Measurements from ENCODE around the gene ENTPD2. TPM values are rescaled to one million over a fixed set of nuclear protein-coding genes. Genes with fewer than 3 reads are reported as not detected.

The ENTPD2 gene
- total and polyA plus RNA-seq, 2 donors (not counting 1 experiment from before 2014, with no cell fraction given) = under 0.01 TPM; not detected in 1

- Histone ChIP-seq H3K27me3 (ENCODE audit: control insufficient read depth, insufficient read depth, low read length) (no peaks in the 10 kb centered on the region), H3K9me3 (ENCODE audit: control insufficient read depth, insufficient read depth, low read depth, low read length) (no peaks in the 10 kb centered on the region), H3K79me2 (ENCODE audit: control insufficient read depth, insufficient read depth, low read length) (no peaks in the 10 kb centered on the region), H4K20me1 (ENCODE audit: control insufficient read depth, extremely low read depth, insufficient read depth, low read length) (no peaks in the 10 kb centered on the region), H3K4me3 (replicated peaks in 1 of 4; ENCODE audit: control extremely low read depth in 1 of 4, insufficient read depth in 1 of 4, low read depth in 3 of 4, low read length in 4 of 4) (no peak overlapping the region), H3K4me1 (ENCODE audit: control insufficient read depth, extremely low read depth, insufficient read depth, low read length) (no peaks in the 10 kb centered on the region), H3K9ac (ENCODE audit: insufficient read depth, low read length) (no peak overlapping the region), H3K36me3 (ENCODE audit: control insufficient read depth, insufficient read depth, low read length) (peaks cover 10% of the 10 kb centered on the region), H2AFZ (ENCODE audit: low read length) (no peak overlapping the region), H3K27ac (ENCODE audit: insufficient read depth, low read length) (no peak overlapping the region), H3K4me2 (ENCODE audit: extremely low read depth, insufficient read depth, low read length) (no peak overlapping the region)
- no peak for DNase-seq (ENCODE audit: low read depth in 2 of 2)
- TF ChIP-seq EZH2 (IDR thresholded peaks at IDR 0.05; ENCODE audit: low read length, missing control alignments) = no peak
- TF ChIP-seq, protein P1, sequence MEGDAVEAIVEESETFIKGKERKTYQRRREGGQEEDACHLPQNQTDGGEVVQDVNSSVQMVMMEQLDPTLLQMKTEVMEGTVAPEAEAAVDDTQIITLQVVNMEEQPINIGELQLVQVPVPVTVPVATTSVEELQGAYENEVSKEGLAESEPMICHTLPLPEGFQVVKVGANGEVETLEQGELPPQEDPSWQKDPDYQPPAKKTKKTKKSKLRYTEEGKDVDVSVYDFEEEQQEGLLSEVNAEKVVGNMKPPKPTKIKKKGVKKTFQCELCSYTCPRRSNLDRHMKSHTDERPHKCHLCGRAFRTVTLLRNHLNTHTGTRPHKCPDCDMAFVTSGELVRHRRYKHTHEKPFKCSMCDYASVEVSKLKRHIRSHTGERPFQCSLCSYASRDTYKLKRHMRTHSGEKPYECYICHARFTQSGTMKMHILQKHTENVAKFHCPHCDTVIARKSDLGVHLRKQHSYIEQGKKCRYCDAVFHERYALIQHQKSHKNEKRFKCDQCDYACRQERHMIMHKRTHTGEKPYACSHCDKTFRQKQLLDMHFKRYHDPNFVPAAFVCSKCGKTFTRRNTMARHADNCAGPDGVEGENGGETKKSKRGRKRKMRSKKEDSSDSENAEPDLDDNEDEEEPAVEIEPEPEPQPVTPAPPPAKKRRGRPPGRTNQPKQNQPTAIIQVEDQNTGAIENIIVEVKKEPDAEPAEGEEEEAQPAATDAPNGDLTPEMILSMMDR (conservative IDR thresholded peaks at IDR 0.05 in 1 of 2, IDR thresholded peaks at IDR 0.05 in 1 of 2; ENCODE audit: low read depth in 1 of 2, low read length in 2 of 2) = no peak
Observed at GRCh38 chr9:137017791-137018497, 35.9 kb downstream of the ENTPD2 start.

GRCh38 chr9:137017071-137017470 is 36.8 kb downstream of the ENTPD2 start:
- H3K27me3 ChIP-seq (ENCODE audit: control insufficient read depth, insufficient read depth, low read length) = no peaks in the 10 kb centered on the region
- TF ChIP-seq, protein P1 (conservative IDR thresholded peaks at IDR 0.05 in 1 of 2, IDR thresholded peaks at IDR 0.05 in 1 of 2; ENCODE audit: low read depth in 1 of 2, low read length in 2 of 2) = no peak
- no peak for TF ChIP-seq EZH2 (IDR thresholded peaks at IDR 0.05; ENCODE audit: low read length, missing control alignments)
- H4K20me1 ChIP-seq (ENCODE audit: control insufficient read depth, extremely low read depth, insufficient read depth, low read length) = no peaks in the 10 kb centered on the region
- H3K79me2 ChIP-seq (ENCODE audit: control insufficient read depth, insufficient read depth, low read length) = no peaks in the 10 kb centered on the region
- no peaks in the 10 kb centered on the region for H3K4me1 ChIP-seq (ENCODE audit: control insufficient read depth, extremely low read depth, insufficient read depth, low read length)
- H3K9ac ChIP-seq (ENCODE audit: insufficient read depth, low read length) = no peak overlapping the region
- H3K9me3 ChIP-seq (ENCODE audit: control insufficient read depth, insufficient read depth, low read depth, low read length) = no peaks in the 10 kb centered on the region
- H3K27ac ChIP-seq (ENCODE audit: insufficient read depth, low read length) = no peak overlapping the region
- H3K4me3 ChIP-seq (replicated peaks in 1 of 4; ENCODE audit: control extremely low read depth in 1 of 4, insufficient read depth in 1 of 4, low read depth in 3 of 4, low read length in 4 of 4) = no peak overlapping the region
- DNase-seq (ENCODE audit: low read depth in 2 of 2) = no peak
- no peak overlapping the region for H2AFZ ChIP-seq (ENCODE audit: low read length)
- H3K36me3 ChIP-seq (ENCODE audit: control insufficient read depth, insufficient read depth, low read length) = peaks cover 10% of the 10 kb centered on the region
- H3K4me2 ChIP-seq (ENCODE audit: extremely low read depth, insufficient read depth, low read length) = no peak overlapping the region

DNA sequence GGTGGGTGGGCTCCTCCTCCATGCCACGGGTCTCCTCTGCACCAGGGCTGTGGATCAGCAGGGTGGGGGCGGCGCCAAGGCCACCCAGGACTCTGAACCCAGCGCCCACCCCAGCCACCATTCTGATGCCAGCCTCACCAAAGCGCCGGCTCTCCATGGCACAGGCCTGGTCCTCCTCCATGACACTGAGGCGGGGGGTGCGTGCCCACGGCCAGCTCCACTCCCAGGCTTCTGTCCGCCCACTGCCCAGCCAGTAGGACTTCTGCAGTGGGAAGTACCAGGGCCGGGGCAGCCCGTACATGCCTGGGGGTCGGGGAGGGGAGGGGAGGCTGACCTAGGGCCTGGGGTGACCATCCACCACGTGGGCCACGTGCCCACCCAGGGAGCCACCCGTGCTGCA is 37.4 kb downstream of the ENTPD2 start:
- Histone ChIP-seq H3K4me1 (ENCODE audit: control insufficient read depth, extremely low read depth, insufficient read depth, low read length) (no peaks in the 10 kb centered on the region), H3K9me3 (ENCODE audit: control insufficient read depth, insufficient read depth, low read depth, low read length) (no peaks in the 10 kb centered on the region), H3K27me3 (ENCODE audit: control insufficient read depth, insufficient read depth, low read length) (no peaks in the 10 kb centered on the region), H4K20me1 (ENCODE audit: control insufficient read depth, extremely low read depth, insufficient read depth, low read length) (no peaks in the 10 kb centered on the region), H3K9ac (ENCODE audit: insufficient read depth, low read length) (no peak overlapping the region), H3K36me3 (ENCODE audit: control insufficient read depth, insufficient read depth, low read length) (peaks cover 11% of the 10 kb centered on the region), H3K27ac (ENCODE audit: insufficient read depth, low read length) (no peak overlapping the region), H3K4me2 (ENCODE audit: extremely low read depth, insufficient read depth, low read length) (no peak overlapping the region), H3K79me2 (ENCODE audit: control insufficient read depth, insufficient read depth, low read length) (no peaks in the 10 kb centered on the region), H2AFZ (ENCODE audit: low read length) (no peak overlapping the region), H3K4me3 (replicated peaks in 1 of 4; ENCODE audit: control extremely low read depth in 1 of 4, insufficient read depth in 1 of 4, low read depth in 3 of 4, low read length in 4 of 4) (no peak overlapping the region)
- no peak for TF ChIP-seq EZH2 (IDR thresholded peaks at IDR 0.05; ENCODE audit: low read length, missing control alignments)
- TF ChIP-seq, protein P1 (conservative IDR thresholded peaks at IDR 0.05 in 1 of 2, IDR thresholded peaks at IDR 0.05 in 1 of 2; ENCODE audit: low read depth in 1 of 2, low read length in 2 of 2) = no peak
- DNase-seq (ENCODE audit: low read depth in 2 of 2) = no peak

All from fibroblast of lung (primary cell).